Mesenchymal stem cell (in vitro differentiated cells and primary cell): ENCODE results near the gene ROR2.
"Not testable (repeated sequence)": the region's sequence is repeated elsewhere in the genome, so short reads cannot be mapped to it uniquely, and the experiment has no call there.

Experiments
- DNase-seq: peaks from one replicate; pipeline ENCODE4 v3.0.0-alpha.2; 2013
- H2AFZ ChIP-seq: one replicate; pipeline ENCODE4 v1.6.1; 2013; ENCODE audit warnings: low read depth, mild to moderate bottlenecking, control low read depth, inconsistent platforms, low read length, moderate library complexity
- H2AK5ac ChIP-seq: 2 replicates; pipeline ENCODE4 v1.6.1; 2013; ENCODE audit warnings: low read length, moderate library complexity, mild to moderate bottlenecking, inconsistent platforms; ENCODE audit not compliant: severe bottlenecking
- H2BK120ac ChIP-seq: one replicate; pipeline ENCODE4 v1.6.1; 2013; ENCODE audit warnings: low read depth, mild to moderate bottlenecking, inconsistent platforms, low read length, moderate library complexity
- H2BK12ac ChIP-seq, 2 experiments: one replicate each; pipeline ENCODE4 v1.6.1; 2013; ENCODE audit warnings: inconsistent platforms in 2 of 2, low read length in 2 of 2, mild to moderate bottlenecking in 2 of 2, moderate library complexity in 2 of 2, control low read depth in 1 of 2
- H2BK15ac ChIP-seq: one replicate; pipeline ENCODE4 v1.6.1; 2013; ENCODE audit warnings: mild to moderate bottlenecking, low read depth, inconsistent platforms; ENCODE audit not compliant: poor library complexity, severe bottlenecking
- H2BK5ac ChIP-seq: 2 replicates; pipeline ENCODE4 v1.6.1; 2013; ENCODE audit warnings: low read depth, mild to moderate bottlenecking, low read length, control low read depth, inconsistent platforms; ENCODE audit not compliant: poor library complexity, severe bottlenecking
- H3K14ac ChIP-seq, 2 experiments: one replicate each; pipeline ENCODE4 v1.6.1; 2013; ENCODE audit warnings: inconsistent platforms in 2 of 2, low read length in 2 of 2, control low read depth in 1 of 2, mild to moderate bottlenecking in 1 of 2, moderate library complexity in 1 of 2
- H3K18ac ChIP-seq, 2 experiments: one replicate each; pipeline ENCODE4 v1.6.1; 2013; ENCODE audit warnings: inconsistent platforms in 2 of 2, low read length in 2 of 2, control low read depth in 1 of 2, low read depth in 1 of 2, mild to moderate bottlenecking in 1 of 2
- H3K23ac ChIP-seq, 2 experiments: one replicate each; pipeline ENCODE4 v1.6.1; 2013; ENCODE audit warnings: inconsistent platforms in 2 of 2, low read length in 2 of 2, mild to moderate bottlenecking in 2 of 2, moderate library complexity in 2 of 2, control low read depth in 1 of 2
- H3K27ac ChIP-seq: 2 replicates; pipeline ENCODE4 v1.5.1; 2013; ENCODE audit warnings: mild to moderate bottlenecking, moderate library complexity, low read length, control low read depth, inconsistent platforms; ENCODE audit not compliant: poor library complexity, severe bottlenecking
- H3K27me3 ChIP-seq, 2 experiments: 2 replicates each; pipeline versions ENCODE4 v1.6.1 to v1.7.0; 2013; ENCODE audit warnings: low read length in 2 of 2, mild to moderate bottlenecking in 2 of 2, moderate library complexity in 2 of 2, control low read depth in 1 of 2, inconsistent platforms in 1 of 2; ENCODE audit not compliant: control insufficient read depth in 1 of 2, insufficient read depth in 1 of 2
- H3K36me3 ChIP-seq, 2 experiments: 2 replicates each; pipeline versions ENCODE4 v1.6.1 to v1.7.0; 2013; ENCODE audit warnings: low read length in 2 of 2, control low read depth in 1 of 2, inconsistent platforms in 1 of 2, low read depth in 1 of 2, mild to moderate bottlenecking in 1 of 2; ENCODE audit not compliant: insufficient read depth in 2 of 2, control insufficient read depth in 1 of 2
- H3K4ac ChIP-seq, 2 experiments: one replicate each; pipeline ENCODE4 v1.6.1; 2013; ENCODE audit warnings: inconsistent platforms in 2 of 2, low read length in 2 of 2, mild to moderate bottlenecking in 2 of 2, moderate library complexity in 2 of 2, control low read depth in 1 of 2, low read depth in 1 of 2
- H3K4me1 ChIP-seq: 2 replicates; pipeline ENCODE4 v1.6.1; 2013; ENCODE audit warnings: low read depth, low read length, control low read depth; ENCODE audit not compliant: control insufficient read depth, insufficient read depth
- H3K4me2 ChIP-seq: 2 replicates; pipeline ENCODE4 v1.6.1; 2013; ENCODE audit warnings: low read length, mild to moderate bottlenecking, inconsistent platforms; ENCODE audit not compliant: poor library complexity, severe bottlenecking
- H3K4me3 ChIP-seq, 2 experiments: 2 replicates each; pipeline versions ENCODE4 v1.5.1 to v1.7.0; 2013; ENCODE audit warnings: low read length in 2 of 2, mild to moderate bottlenecking in 2 of 2, control low read depth in 1 of 2, low read depth in 1 of 2; ENCODE audit not compliant: insufficient read depth in 1 of 2
- H3K79me1 ChIP-seq: replicated peaks from 2 replicates; pipeline ENCODE4 v1.6.1; 2013; ENCODE audit warnings: mild to moderate bottlenecking, control low read depth, low read length, inconsistent platforms; ENCODE audit not compliant: poor library complexity, severe bottlenecking
- H3K9ac ChIP-seq: 2 replicates; pipeline ENCODE4 v1.7.0; 2013; ENCODE audit warnings: mild to moderate bottlenecking, low read length, moderate library complexity
- H3K9me3 ChIP-seq: 2 replicates; pipeline ENCODE4 v1.7.0; 2013; ENCODE audit warnings: mild to moderate bottlenecking, low read length; ENCODE audit not compliant: control insufficient read depth
- H4K8ac ChIP-seq: one replicate; pipeline ENCODE4 v1.6.1; 2013; ENCODE audit warnings: inconsistent platforms, mild to moderate bottlenecking, low read length, moderate library complexity
- H4K91ac ChIP-seq: one replicate; pipeline ENCODE4 v1.6.1; 2013; ENCODE audit warnings: mild to moderate bottlenecking, low read length, inconsistent platforms
- WGBS: methylation state at CpG from one replicate; pipeline ENCODE4 v1.1.7; 2013; ENCODE audit warnings: mixed read lengths; 5-methylcytosine and 5-hydroxymethylcytosine counted together

ROR2 gene

GRCh38 chr9:91913096-91913495, 36.9 kb downstream of the ROR2 start:
- Histone ChIP-seq H3K9me3 (no peaks in the 10 kb centered on the region), H2AK5ac (no peak overlapping the region), H3K4me1 (peaks cover 3% of the 10 kb centered on the region), H3K36me3 (peaks cover 0 to 9% of the 10 kb centered on the region in 2 experiments), H2AFZ (no peak overlapping the region), H3K23ac (no peak overlapping the region), H3K4me3 (no peak overlapping the region), H3K27ac (no peak overlapping the region), H2BK5ac (no peak overlapping the region), H4K8ac (no peak overlapping the region), H2BK15ac (no peak overlapping the region), H3K18ac (no peak overlapping the region), H3K4me2 (no peak overlapping the region), H3K27me3 (peaks cover 0 to 9% of the 10 kb centered on the region in 2 experiments), H3K79me1 (peaks cover 27% of the 10 kb centered on the region), H3K9ac (no peak overlapping the region), H3K4ac (no peak overlapping the region), H2BK12ac (no peak overlapping the region), H2BK120ac (no peak overlapping the region), H4K91ac (no peak overlapping the region), H3K14ac (no peak overlapping the region)
- 100% methylated on average over 2 of the region's 2 CpGs for WGBS
- DNase-seq = no peak

GRCh38 chr9:91911657-91912056, 38.4 kb downstream of the ROR2 start:
- no peak overlapping the region for H3K23ac ChIP-seq
- H3K9me3 ChIP-seq = no peaks in the 10 kb centered on the region
- peaks cover 0 to 5% of the 10 kb centered on the region in 2 experiments for H3K27me3 ChIP-seq
- H3K9ac ChIP-seq = no peak overlapping the region
- H2AK5ac ChIP-seq = no peak overlapping the region
- no peak overlapping the region for H3K14ac ChIP-seq
- no peak overlapping the region for H4K91ac ChIP-seq
- H3K36me3 ChIP-seq = peaks cover 0 to 9% of the 10 kb centered on the region in 2 experiments
- 52% methylated on average over 1 of the region's 2 CpGs for WGBS
- H3K79me1 ChIP-seq = peaks cover 34% of the 10 kb centered on the region
- H3K4me2 ChIP-seq = no peak overlapping the region
- H3K4ac ChIP-seq = no peak overlapping the region
- H2BK120ac ChIP-seq = no peak overlapping the region
- DNase-seq = no peak
- no peak overlapping the region for H3K18ac ChIP-seq
- H2AFZ ChIP-seq = no peak overlapping the region
- no peak overlapping the region for H2BK15ac ChIP-seq
- H2BK5ac ChIP-seq = no peak overlapping the region
- no peak overlapping the region for H2BK12ac ChIP-seq
- no peak overlapping the region for H3K4me3 ChIP-seq
- H4K8ac ChIP-seq = no peak overlapping the region
- peaks cover 11% of the 10 kb centered on the region for H3K4me1 ChIP-seq
- H3K27ac ChIP-seq = no peak overlapping the region

GRCh38 chr9:91909256-91909655, 40.8 kb downstream of the ROR2 start:
- H3K23ac ChIP-seq, DNase-seq, H2AFZ ChIP-seq, H3K14ac ChIP-seq, H2BK15ac ChIP-seq, H2BK5ac ChIP-seq, H2AK5ac ChIP-seq, H2BK12ac ChIP-seq, H3K27ac ChIP-seq, H3K4me2 ChIP-seq, H2BK120ac ChIP-seq, H4K8ac ChIP-seq, H3K4ac ChIP-seq, H3K9me3 ChIP-seq, H3K18ac ChIP-seq, H4K91ac ChIP-seq, H3K27me3 ChIP-seq, H3K36me3 ChIP-seq, H3K4me3 ChIP-seq, H3K9ac ChIP-seq: not testable (repeated sequence)
- 77% methylated on average over 1 of the region's 3 CpGs for WGBS
- peaks cover 21% of the 10 kb centered on the region for H3K4me1 ChIP-seq
- peaks cover 25% of the 10 kb centered on the region for H3K79me1 ChIP-seq

GRCh38 chr9:91908746-91909145, 41.3 kb downstream of the ROR2 start:
- H3K27me3 ChIP-seq = peaks cover 0 to 2% of the 10 kb centered on the region in 2 experiments
- H2BK120ac ChIP-seq = no peak overlapping the region
- no peak overlapping the region for H4K8ac ChIP-seq
- no peaks in the 10 kb centered on the region for H3K36me3 ChIP-seq
- no peak overlapping the region for H3K27ac ChIP-seq
- H2AFZ ChIP-seq = no peak overlapping the region
- H2BK5ac ChIP-seq = no peak overlapping the region
- no peak overlapping the region for H3K4me2 ChIP-seq
- no peak overlapping the region for H4K91ac ChIP-seq
- no peaks in the 10 kb centered on the region for H3K9me3 ChIP-seq
- no peak overlapping the region for H3K23ac ChIP-seq
- no peak overlapping the region for H3K14ac ChIP-seq
- no peak overlapping the region for H3K9ac ChIP-seq
- H2BK12ac ChIP-seq = no peak overlapping the region
- H3K4ac ChIP-seq = no peak overlapping the region
- no peak overlapping the region for H3K4me3 ChIP-seq
- no peak overlapping the region for H3K18ac ChIP-seq
- no peak overlapping the region for H2AK5ac ChIP-seq
- peak; percentile 51 for DNase-seq
- WGBS = 42% methylated on average over 4 of the region's 4 CpGs
- peaks cover 25% of the 10 kb centered on the region for H3K4me1 ChIP-seq
- H2BK15ac ChIP-seq = no peak overlapping the region
- H3K79me1 ChIP-seq = peaks cover 26% of the 10 kb centered on the region
